H1 (cell line): ENCODE data around the gene ESYT2. TPM values are rescaled to one million over a fixed set of nuclear protein-coding genes. Genes with fewer than 3 reads are reported as not detected.

Experiments
- CTCF ChIA-PET: fragments of 300-600 bp; sonication (Branson Sonifier 250); formaldehyde crosslinking; loops from one replicate; lab custom pipeline; 2021; ENCODE audit not compliant: partially characterized antibody; lab: Charles Lee
- POLR2A ChIA-PET: fragments of 300-600 bp; sonication (Branson Sonifier 250); formaldehyde crosslinking; loops from one replicate; lab custom pipeline; 2021; ENCODE audit warnings: inconsistent platforms; ENCODE audit not compliant: partially characterized antibody; lab: Charles Lee
- DNase-seq, 2 experiments: peaks; one replicate each; pipeline versions ENCODE4 v3.0.0 to v3.0.0-alpha.2; 2010 to 2022; ENCODE audit warnings: low spot score in 2 of 2, low read depth in 1 of 2, mixed read lengths in 1 of 2
- FAIRE-seq: peaks from 2 replicates; lab custom pipeline; 2011; peaks lifted over from hg19 to GRCh38; lab: Jason Lieb, UNC
- H2AFZ ChIP-seq: 2 replicates; pipeline ENCODE4 v1.8.1; 2012; ENCODE audit warnings: low read length, inconsistent platforms
- H2AK5ac ChIP-seq: 2 replicates; pipeline ENCODE4 v1.6.1; 2013; ENCODE audit warnings: low read depth, low read length
- H2BK120ac ChIP-seq: replicated peaks from 2 replicates; pipeline ENCODE3; 2013; ENCODE audit warnings: low read depth, low read length, inconsistent platforms
- H2BK12ac ChIP-seq: 2 replicates; pipeline ENCODE4 v1.6.1; 2013; ENCODE audit warnings: low read depth, low read length
- H2BK15ac ChIP-seq: 2 replicates; pipeline ENCODE4 v1.6.1; 2013; ENCODE audit warnings: low read length
- H2BK20ac ChIP-seq: 2 replicates; pipeline ENCODE4 v1.6.1; 2013; ENCODE audit warnings: low read length
- H2BK5ac ChIP-seq: 2 replicates; pipeline ENCODE4 v1.6.1; 2013; ENCODE audit warnings: low read depth, low read length
- H3K14ac ChIP-seq: 2 replicates; pipeline ENCODE4 v1.6.1; 2013; ENCODE audit warnings: inconsistent platforms; ENCODE audit not compliant: insufficient read length
- H3K18ac ChIP-seq: 2 replicates; pipeline ENCODE4 v1.6.1; 2013; ENCODE audit warnings: low read length; ENCODE audit errors: extremely low read depth
- H3K23ac ChIP-seq: 2 replicates; pipeline ENCODE4 v1.6.1; 2013; ENCODE audit warnings: inconsistent platforms; ENCODE audit not compliant: insufficient read length
- H3K23me2 ChIP-seq: 2 replicates; pipeline ENCODE4 v1.6.1; 2013; ENCODE audit warnings: low read depth, low read length
- H3K27ac ChIP-seq: 2 replicates; pipeline ENCODE4 v1.6.1; 2011; ENCODE audit warnings: low read depth, low read length, inconsistent platforms
- H3K27me3 ChIP-seq, 4 experiments: replicated peaks in 1 of 4; 1 replicate in 1 of 4; 2 replicates in 3 of 4; pipeline versions ENCODE4 v1.6.1 to v1.8.1; 2011 to 2013; ENCODE audit warnings: low read length in 3 of 4, mild to moderate bottlenecking in 3 of 4, inconsistent platforms in 2 of 4, mixed read lengths in 2 of 4, moderate library complexity in 1 of 4; ENCODE audit not compliant: control insufficient read depth in 3 of 4, insufficient read depth in 3 of 4; ENCODE audit errors: extremely low read depth in 1 of 4
- H3K36me3 ChIP-seq, 4 experiments: 2 replicates each; pipeline versions ENCODE4 v1.6.1 to v1.8.1; 2011 to 2013; ENCODE audit warnings: mild to moderate bottlenecking in 4 of 4, low read length in 3 of 4, moderate library complexity in 2 of 4, control low read depth in 1 of 4, inconsistent platforms in 1 of 4; ENCODE audit not compliant: insufficient read depth in 4 of 4, control insufficient read depth in 2 of 4
- H3K4ac ChIP-seq: replicated peaks from 2 replicates; pipeline ENCODE3; 2013; ENCODE audit warnings: low read length, low read depth, mixed read lengths, inconsistent platforms; ENCODE audit not compliant: insufficient read length
- H3K4me1 ChIP-seq, 4 experiments: replicated peaks in 1 of 4; 1 replicate in 1 of 4; 2 replicates in 3 of 4; pipeline versions ENCODE4 v1.6.1 to v1.8.1; 2011 to 2013; ENCODE audit warnings: low read length in 3 of 4, inconsistent platforms in 2 of 4, mixed read lengths in 1 of 4; ENCODE audit not compliant: insufficient read depth in 4 of 4, control insufficient read depth in 3 of 4
- H3K4me2 ChIP-seq, 2 experiments: 2 replicates each; pipeline versions ENCODE4 v1.6.1 to v1.8.1; 2011 to 2013; ENCODE audit warnings: low read depth in 2 of 2, low read length in 2 of 2, control low read depth in 1 of 2, inconsistent platforms in 1 of 2, mild to moderate bottlenecking in 1 of 2; ENCODE audit not compliant: insufficient read depth in 1 of 2
- H3K4me3 ChIP-seq, 4 experiments: fragments of 200-600, 300-600 bp in 1 of 4; sonication (generic), shearing (Covaris generic), sonication (Bioruptor Twin) in 1 of 4; 2 replicates each; pipeline versions ENCODE4 v1.5.1 to v1.8.1; 2011 to 2016; ENCODE audit warnings: low read length in 4 of 4, low read depth in 3 of 4, control low read depth in 2 of 4, inconsistent platforms in 2 of 4, mild to moderate bottlenecking in 2 of 4, mixed read lengths in 1 of 4, moderate library complexity in 1 of 4; ENCODE audit not compliant: insufficient read depth in 2 of 4; ENCODE audit errors: extremely low read depth in 1 of 4
- H3K56ac ChIP-seq: replicated peaks from 2 replicates; pipeline ENCODE3; 2013; ENCODE audit warnings: low read depth, mild to moderate bottlenecking, mixed read lengths, low read length, inconsistent platforms; ENCODE audit not compliant: insufficient read length
- H3K79me1 ChIP-seq: 2 replicates; pipeline ENCODE4 v1.6.1; 2013; ENCODE audit warnings: low read depth, low read length, control low read depth
- H3K79me2 ChIP-seq, 2 experiments: 2 replicates each; pipeline versions ENCODE4 v1.6.1 to v1.8.1; 2012 to 2013; ENCODE audit warnings: low read length in 2 of 2, mild to moderate bottlenecking in 2 of 2, inconsistent platforms in 1 of 2; ENCODE audit not compliant: insufficient read depth in 2 of 2, control insufficient read depth in 1 of 2
- H3K9ac ChIP-seq, 4 experiments: replicated peaks in 1 of 4; 1 replicate in 1 of 4; 2 replicates in 3 of 4; pipeline versions ENCODE4 v1.6.1 to v1.8.1; 2011 to 2013; ENCODE audit warnings: low read depth in 3 of 4, low read length in 3 of 4, control low read depth in 2 of 4, mild to moderate bottlenecking in 2 of 4, moderate library complexity in 2 of 4, inconsistent platforms in 1 of 4; ENCODE audit errors: extremely low read depth in 1 of 4
- H3K9me3 ChIP-seq, 2 experiments: 2 replicates each; pipeline versions ENCODE4 v1.6.1 to v1.8.1; 2012 to 2013; ENCODE audit warnings: mild to moderate bottlenecking in 2 of 2, moderate library complexity in 2 of 2, control low read depth in 1 of 2, inconsistent platforms in 1 of 2, low read depth in 1 of 2, low read length in 1 of 2, mixed read lengths in 1 of 2; ENCODE audit not compliant: insufficient read depth in 2 of 2
- H4K20me1 ChIP-seq, 2 experiments: replicated peaks in 1 of 2; 2 replicates each; pipeline versions ENCODE3 to v1.8.1; 2011 to 2013; ENCODE audit warnings: inconsistent platforms in 2 of 2, low read length in 2 of 2, mild to moderate bottlenecking in 1 of 2; ENCODE audit not compliant: insufficient read depth in 2 of 2, control insufficient read depth in 1 of 2
- H4K5ac ChIP-seq: 2 replicates; pipeline ENCODE4 v1.6.1; 2013; ENCODE audit warnings: low read length, low read depth, mixed read lengths, inconsistent platforms; ENCODE audit not compliant: insufficient read length
- H4K8ac ChIP-seq: 2 replicates; pipeline ENCODE4 v1.8.0; 2013; ENCODE audit warnings: mild to moderate bottlenecking, moderate library complexity, low read length, inconsistent platforms; ENCODE audit not compliant: insufficient read depth; ENCODE audit errors: extremely low read depth
- H4K91ac ChIP-seq: replicated peaks from 2 replicates; pipeline ENCODE3; 2013; ENCODE audit warnings: low read length, mixed read lengths, inconsistent platforms; ENCODE audit not compliant: insufficient read length
- FOSL1 ChIP-seq: IDR thresholded peaks from 2 replicates; pipeline ENCODE4 v1.6.1; 2011; ENCODE audit warnings: mild to moderate bottlenecking, low read depth, low read length, moderate library complexity; ENCODE audit not compliant: insufficient read depth
- GABPA ChIP-seq: IDR thresholded peaks from 2 replicates; pipeline ENCODE4 v1.6.1; 2011; ENCODE audit warnings: mild to moderate bottlenecking, low read length, moderate library complexity, borderline replicate concordance; ENCODE audit not compliant: insufficient read depth
- NANOG ChIP-seq: IDR thresholded peaks from 2 replicates; pipeline ENCODE4 v1.6.1; 2011; ENCODE audit warnings: low read length, low read depth, mild to moderate bottlenecking, inconsistent platforms; ENCODE audit not compliant: insufficient read depth, poor library complexity, severe bottlenecking
- RAD21 ChIP-seq, 2 experiments: IDR thresholded peaks in 1 of 2; conservative IDR thresholded peaks in 1 of 2; 2 replicates each; pipeline ENCODE4 v1.6.1; 2011; ENCODE audit warnings: low read depth in 2 of 2, low read length in 2 of 2, improper control_type of control experiment in 1 of 2, inconsistent platforms in 1 of 2, mild to moderate bottlenecking in 1 of 2, moderate library complexity in 1 of 2
- TAF7 ChIP-seq: optimal IDR thresholded peaks from 2 replicates; pipeline ENCODE3; 2011; ENCODE audit warnings: low read depth, mild to moderate bottlenecking, inconsistent platforms, low read length, moderate library complexity, borderline replicate concordance
- TBP ChIP-seq: IDR thresholded peaks from 2 replicates; pipeline ENCODE4 v1.6.1; 2011; ENCODE audit warnings: low read depth, low read length, improper control_type of control experiment
- WGBS, 2 experiments: shearing (Covaris generic) in 1 of 2; methylation state at CpG; one replicate each; pipeline versions ENCODE4 v1.1.6 to v1.1.7; 2013 to 2015; ENCODE audit warnings: low lambda C conversion rate in 2 of 2, mixed read lengths in 2 of 2, inconsistent platforms in 1 of 2, low coverage in 1 of 2, missing lambda C conversion rate in 1 of 2; ENCODE audit not compliant: insufficient replicate concordance in 2 of 2, insufficient coverage in 1 of 2, insufficient read length in 1 of 2; ENCODE audit errors: extremely low coverage in 1 of 2, missing lambda C conversion rate in 1 of 2; 5-methylcytosine and 5-hydroxymethylcytosine counted together
- polyA plus RNA-seq, 7 experiments: library from polyadenylated mRNA; depleted of rRNA in 3 of 7; stranded (reverse) in 5 of 7; unstranded in 2 of 7; fragments of >200 nt in 5 of 7; fragments of 200-250 nt in 2 of 7; gene quantifications; 1 replicate in 5 of 7; 2 replicates in 1 of 7; 4 replicates in 1 of 7; pipeline versions ENCODE4 v1.2.1 to v1.2.3, GENCODE V29; 2011 to 2013; ENCODE audit warnings: missing spikeins in 2 of 7, mixed read lengths in 2 of 7
- total RNA-seq: library from RNA; stranded (reverse); fragmentation: NEBNext Ultra II Directional; extraction: Animal tissue kit (Norgen Biotek cat#: 25700); gene quantifications from 2 replicates; pipeline ENCODE4 v1.2.1, GENCODE V29; 2021

The ESYT2 gene
- total and polyA plus RNA-seq, 2 of the 8 experiments (the other 6 are each of a cell fraction or from before 2014, with no cell fraction given) = 27.0 to 37.5 TPM

DNA sequence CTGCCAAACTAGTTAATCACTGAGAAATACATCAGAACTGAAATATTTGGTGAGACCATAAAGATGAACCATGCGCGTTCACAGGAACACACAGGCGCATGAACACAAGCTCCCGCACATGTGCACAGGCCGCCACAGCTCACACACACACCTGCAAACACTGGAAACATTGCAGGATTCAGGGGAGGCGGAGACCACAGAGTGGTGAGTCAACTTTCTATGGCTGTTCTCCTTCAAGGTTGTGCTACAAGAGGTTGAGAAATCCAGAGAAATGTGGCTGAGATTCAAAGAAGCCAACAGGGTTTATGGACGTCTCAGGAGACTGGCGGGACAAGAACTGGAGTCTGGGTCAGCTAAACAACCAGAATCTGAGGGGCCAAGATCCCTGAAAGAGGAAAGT, 17.8 kb downstream of the ESYT2 start:
- Histone ChIP-seq H4K5ac (no peak overlapping the region), H2BK120ac (no peak overlapping the region), H3K4me3 (no peak overlapping the region), H4K20me1 (peaks cover 0 to 6% of the 10 kb centered on the region in 2 experiments), H2BK15ac (0 out of 2 replicates have a peak overlapping the region, but pooled peaks have one; percentile 29), H3K9ac (peak overlapping the region in 1 of 4 experiments; percentile 16; a peak in 1 of 7 replicates), H2AK5ac (no peak overlapping the region), H3K9me3 (no peaks in the 10 kb centered on the region; a peak in 1 of 4 replicates), H3K4ac (no peak overlapping the region), H3K79me2 (peaks cover 4 to 81% of the 10 kb centered on the region in 2 experiments; a peak in 3 of 4 replicates), H3K56ac (no peak overlapping the region), H3K27ac (no peak overlapping the region), H3K23me2 (no peaks in the 10 kb centered on the region), H2BK12ac (no peak overlapping the region; the same call in 1 of the 2 replicates), H3K18ac (no peak overlapping the region), H3K79me1 (peaks cover 16% of the 10 kb centered on the region; the same call in 1 of the 2 replicates), H3K27me3 (no peaks in the 10 kb centered on the region; a peak in 1 of 7 replicates), H3K36me3 (no peaks in the 10 kb centered on the region), H4K8ac (no peak overlapping the region), H2BK5ac (peak overlapping the region; percentile 10), H3K14ac (no peak overlapping the region), H4K91ac (no peak overlapping the region), H3K4me1 (peaks cover 12 to 20% (median 17%) of the 10 kb centered on the region in 4 experiments), H3K4me2 (no peak overlapping the region), H3K23ac (no peak overlapping the region), H2BK20ac (no peak overlapping the region), H2AFZ (no peak overlapping the region)
- DNase-seq = no peak
- no peak for FAIRE-seq
- TF ChIP-seq RAD21 (IDR thresholded peaks at IDR 0.05 in 1 of 2, conservative IDR thresholded peaks at IDR 0.05 in 1 of 2; ENCODE audit: low read depth in 2 of 2, low read length in 2 of 2) (no peak), TAF7 (no peak), GABPA (no peak), NANOG (no peak), TBP (no peak), FOSL1 (no peak)
- POLR2A ChIA-PET = interaction anchor here (1.1 kb wide), 1 partner anchor 18 kb away, joined by 3 read pairs; the partner anchor contains the start of gene ESYT2
- CTCF ChIA-PET = interaction anchor here (1.1 to 1.5 kb wide), 2 partner anchors 10 to 13 kb away, joined by 3 read pairs; no protein-coding TSS in a partner anchor
- 88% methylated on average over 8 of the region's 8 CpGs; no CpG with 5 or more reads in 1 of the 2 experiments for WGBS, 2 experiments
